Measurements from ENCODE around the gene FNDC3B. TPM values are rescaled to one million over a fixed set of nuclear protein-coding genes. Genes with fewer than 3 reads are reported as not detected.
"Not testable (repeated sequence)": the region's sequence is repeated elsewhere in the genome, so short reads cannot be mapped to it uniquely, and the experiment has no call there.

The FNDC3B gene
- total RNA-seq, 1 donor from 2014 or later = 169 TPM

- DNase-seq = no peak
Measured at GRCh38 chr3:172033396-172033795, 6.0 kb upstream of the FNDC3B start.

GRCh38 chr3:172034786-172035685 is 4.3 kb upstream of the FNDC3B start:
- DNase-seq = no peak

- DNase-seq = no peak
Measured at GRCh38 chr3:172036541-172037215, 2.7 kb upstream of the FNDC3B start.

GRCh38 chr3:172038798-172039435 is 461 bp upstream of the FNDC3B start:
- DNase-seq = no peak

- peak; percentile 79 for DNase-seq
Measured at GRCh38 chr3:172040078-172040980, 951 bp downstream of the FNDC3B start.

- peak; percentile 67 for DNase-seq
Measured at GRCh38 chr3:172040981-172041963, 1.9 kb downstream of the FNDC3B start.

- peak; percentile 40 for DNase-seq
Measured at GRCh38 chr3:172042136-172042662, 2.8 kb downstream of the FNDC3B start.

GRCh38 chr3:172042663-172043179 is 3.3 kb downstream of the FNDC3B start:
- DNase-seq = not testable (repeated sequence)

GRCh38 chr3:172043233-172043632 is 3.9 kb downstream of the FNDC3B start:
- DNase-seq = no peak

- no peak for DNase-seq
Measured at GRCh38 chr3:172043766-172044165, 4.4 kb downstream of the FNDC3B start.

GRCh38 chr3:172044833-172045585 is 5.6 kb downstream of the FNDC3B start:
- DNase-seq = no peak

- no peak for DNase-seq
Measured at GRCh38 chr3:172046268-172046915, 7.0 kb downstream of the FNDC3B start.

- DNase-seq = no peak
Measured at GRCh38 chr3:172047567-172048115, 8.3 kb downstream of the FNDC3B start.

- DNase-seq = no peak
Measured at GRCh38 chr3:172048599-172048998, 9.2 kb downstream of the FNDC3B start.

GRCh38 chr3:172051310-172051956 is 12.1 kb downstream of the FNDC3B start:
- DNase-seq = no peak

GRCh38 chr3:172051957-172052354 is 12.6 kb downstream of the FNDC3B start:
- no peak for DNase-seq

- no peak for DNase-seq
Measured at GRCh38 chr3:172052405-172052804, 13.0 kb downstream of the FNDC3B start.

All from skin of body (tissue), 2 donors.